HepG2 (cell line): ENCODE measurements around the gene GTF2H3. TPM values are rescaled to one million over a fixed set of nuclear protein-coding genes. Genes with fewer than 3 reads are reported as not detected.

Source experiments
- ATAC-seq: fragments of 200-7000 bp; cut with Tn5 transposase; 3 replicates; pipeline ENCODE4 v1.9.1; 2020; ENCODE audit warnings: mild to moderate bottlenecking, moderate library complexity
- BruUV-seq: library from RNA; stranded (reverse); fragments of 400-500 nt; replicated peaks from 2 replicates; lab custom pipeline; 2021; lab: Mats Ljungman, UMichigan
- CTCF ChIA-PET: fragments of 300-600 bp; formaldehyde crosslinking; extraction: SDS; loops from one replicate; lab custom pipeline; 2021; ENCODE audit warnings: low total read pairs, inconsistent platforms, low intra/inter-chr PET ratio; lab: Yijun Ruan, JAX
- POLR2A ChIA-PET: fragments of 350-600 bp; sonication (Branson Sonifier 250); formaldehyde crosslinking; loops from one replicate; lab custom pipeline; 2020; ENCODE audit warnings: antibody characterized with exemption, inconsistent platforms; lab: Yijun Ruan, JAX
- DNase-seq: peaks from one replicate; pipeline ENCODE4 v3.0.0-alpha.2; 2015; ENCODE audit warnings: low spot score
- FAIRE-seq: peaks from 3 replicates; lab custom pipeline; 2011; peaks lifted over from hg19 to GRCh38; lab: Jason Lieb, UNC
- H2AFZ ChIP-seq: one replicate; pipeline ENCODE4 v1.6.1; 2011; ENCODE audit warnings: low read length, inconsistent platforms
- H3K27ac ChIP-seq: fragments of 300-600 bp; 3 replicates; pipeline ENCODE4 v1.8.0; 2011; ENCODE audit warnings: mixed run types, mild to moderate bottlenecking, mixed read lengths, low read length, inconsistent platforms; ENCODE audit not compliant: insufficient read depth; ENCODE audit errors: extremely low read length
- H3K27me3 ChIP-seq, 2 experiments: fragments of 200-600 bp in 1 of 2; 2 replicates in 1 of 2; 3 replicates in 1 of 2; pipeline versions ENCODE4 v1.6.0 to v1.8.0; 2011; ENCODE audit warnings: low read length in 2 of 2, mild to moderate bottlenecking in 2 of 2, moderate library complexity in 2 of 2, inconsistent platforms in 1 of 2; ENCODE audit not compliant: insufficient read depth in 2 of 2, control insufficient read depth in 1 of 2
- H3K36me3 ChIP-seq, 2 experiments: fragments of 200-600 bp in 1 of 2; replicated peaks in 1 of 2; 2 replicates in 1 of 2; 3 replicates in 1 of 2; pipeline versions ENCODE4 v1.5.1 to v1.8.0; 2011; ENCODE audit warnings: low read length in 2 of 2, inconsistent platforms in 1 of 2; ENCODE audit not compliant: insufficient read depth in 2 of 2, control insufficient read depth in 1 of 2
- H3K4me1 ChIP-seq: 2 replicates; pipeline ENCODE4 v1.5.1; 2012; ENCODE audit warnings: low read length, inconsistent platforms; ENCODE audit not compliant: insufficient read depth
- H3K4me2 ChIP-seq: 2 replicates; pipeline ENCODE4 v1.6.0; 2011; ENCODE audit warnings: low read depth, low read length, inconsistent platforms
- H3K4me3 ChIP-seq, 3 experiments: fragments of 200-600 bp in 1 of 3; sonication (generic), shearing (Covaris generic) in 1 of 3; replicated peaks in 1 of 3; 2 replicates each; pipeline ENCODE4 v1.5.1; 2011 to 2016; ENCODE audit warnings: low read length in 3 of 3, inconsistent platforms in 2 of 3, low read depth in 2 of 3, mild to moderate bottlenecking in 2 of 3, control low read depth in 1 of 3, mixed read lengths in 1 of 3; ENCODE audit not compliant: insufficient read depth in 1 of 3
- H3K79me2 ChIP-seq: one replicate; pipeline ENCODE4 v1.6.1; 2011; ENCODE audit warnings: low read length, inconsistent platforms; ENCODE audit not compliant: insufficient read depth
- H3K9ac ChIP-seq: 2 replicates; pipeline ENCODE4 v1.6.0; 2011; ENCODE audit warnings: mild to moderate bottlenecking, low read depth, low read length, inconsistent platforms; ENCODE audit not compliant: insufficient read depth
- H3K9me3 ChIP-seq: 2 replicates; pipeline ENCODE4 v1.5.1; 2012; ENCODE audit warnings: mild to moderate bottlenecking, low read length
- H4K20me1 ChIP-seq: 2 replicates; pipeline ENCODE4 v1.6.0; 2011; ENCODE audit warnings: inconsistent platforms, mild to moderate bottlenecking, low read length, moderate library complexity; ENCODE audit not compliant: insufficient read depth
- EEA1 ChIP-seq: sonication (generic); formaldehyde crosslinking; IDR thresholded peaks from 2 replicates; pipeline ENCODE4 v1.5.1; 2020; ENCODE audit warnings: mild to moderate bottlenecking, missing genetic modification reagents, borderline replicate concordance
- FOXA1 ChIP-seq, 2 experiments: fragments of 450-650 bp in 1 of 2; sonication (generic) in 1 of 2; formaldehyde crosslinking in 1 of 2; IDR thresholded peaks; 2 replicates each; pipeline versions ENCODE4 v1.4.0 to v1.6.1; 2016 to 2020; ENCODE audit warnings: missing genetic modification reagents in 1 of 2
- HMG20A ChIP-seq: IDR thresholded peaks from 2 replicates; pipeline ENCODE4 v1.6.1; 2016; ENCODE audit warnings: borderline replicate concordance
- HNF4A ChIP-seq: sonication (generic); formaldehyde crosslinking; IDR thresholded peaks from 2 replicates; pipeline ENCODE4 v1.4.0; 2020; ENCODE audit warnings: missing genetic modification reagents
- HNRNPL ChIP-seq: fragments of 200-400 bp; formaldehyde crosslinking; IDR thresholded peaks from 2 replicates; pipeline ENCODE4 v1.6.1; 2017; ENCODE audit warnings: mild to moderate bottlenecking, low read depth, low read length
- HOXA9 ChIP-seq: sonication (generic); formaldehyde crosslinking; IDR thresholded peaks from 2 replicates; pipeline ENCODE4 v1.8.1; 2022; ENCODE audit warnings: missing genetic modification reagents, mild to moderate bottlenecking, moderate library complexity, borderline replicate concordance
- MED8 ChIP-seq: sonication (generic); formaldehyde crosslinking; IDR thresholded peaks from 2 replicates; pipeline ENCODE4 v1.8.1; 2023; ENCODE audit warnings: mild to moderate bottlenecking, missing genetic modification reagents; ENCODE audit not compliant: insufficient replicate concordance
- SOX5 ChIP-seq: IDR thresholded peaks from 2 replicates; pipeline ENCODE4 v1.6.1; 2016; ENCODE audit warnings: borderline replicate concordance
- ZNF10 ChIP-seq: sonication (generic); formaldehyde crosslinking; IDR thresholded peaks from 2 replicates; pipeline ENCODE4 v1.4.0; 2020; ENCODE audit warnings: mild to moderate bottlenecking, low read depth, missing genetic modification reagents, borderline replicate concordance
- ZNF234 ChIP-seq: sonication (generic); formaldehyde crosslinking; conservative IDR thresholded peaks from 2 replicates; pipeline ENCODE4 v1.5.1; 2020; ENCODE audit warnings: mild to moderate bottlenecking, missing genetic modification reagents
- ZNF788 ChIP-seq: sonication (generic); formaldehyde crosslinking; IDR thresholded peaks from 2 replicates; pipeline ENCODE4 v1.5.0; 2020; ENCODE audit warnings: mild to moderate bottlenecking, missing genetic modification reagents, borderline replicate concordance
- ZNF841 ChIP-seq: sonication (generic); formaldehyde crosslinking; IDR thresholded peaks from 2 replicates; pipeline ENCODE4 v1.8.1; 2023; ENCODE audit warnings: missing genetic modification reagents, borderline replicate concordance
- WGBS: methylation state at CpG from one replicate; pipeline ENCODE4 v1.1.6; 2017; ENCODE audit warnings: low lambda C conversion rate; 5-methylcytosine and 5-hydroxymethylcytosine counted together
- in situ Hi-C: cut with HindIII; loops from 2 replicates; pipeline ENCODE4 v1.10.0; 2017; ENCODE audit warnings: low pct_unique_long_range_greater_than_20kb; ENCODE audit not compliant: extremely low pct_ligation_motif_present
- intact Hi-C: fragments of 100-400 bp; cut with micrococcal nuclease; formaldehyde crosslinking; loops from one replicate; pipeline ENCODE4 v1.10.0; 2022; ENCODE audit not compliant: unreplicated experiment
- polyA plus RNA-seq, 8 experiments: library from polyadenylated mRNA; depleted of rRNA in 3 of 8; stranded (reverse) in 7 of 8; unstranded in 1 of 8; fragments of >200 nt; fragmentation: Illumina TruSeq in 4 of 8; extraction: Trizol in 4 of 8; gene quantifications; 2 replicates each; pipeline versions ENCODE4 v1.2.1 to v1.2.3, GENCODE V29; 2011 to 2016; ENCODE audit warnings: low read depth in 4 of 8, missing spikeins in 1 of 8, mixed read lengths in 1 of 8; ENCODE audit not compliant: insufficient read depth in 1 of 8
- total RNA-seq, 5 experiments: library from RNA; depleted of rRNA; stranded (reverse); fragments of >200 nt; fragmentation: Illumina TruSeq; extraction: Trizol; gene quantifications; 2 replicates each; pipeline ENCODE4 v1.2.3, GENCODE V29; 2016; ENCODE audit warnings: low read depth in 1 of 5
- TF ChIP-seq, protein P1 (sequence below): sonication (generic); formaldehyde crosslinking; IDR thresholded peaks from 2 replicates; pipeline ENCODE4 v1.9.0; 2022; ENCODE audit warnings: missing genetic modification reagents, mild to moderate bottlenecking, borderline replicate concordance
- TF ChIP-seq, protein P2 (sequence below): conservative IDR thresholded peaks from 2 replicates; pipeline ENCODE4 v1.6.1; 2018; ENCODE audit warnings: missing genetic modification reagents
- TF ChIP-seq, protein P3 (sequence below): sonication (generic); formaldehyde crosslinking; IDR thresholded peaks from 2 replicates; pipeline ENCODE4 v1.4.0; 2020; ENCODE audit warnings: missing genetic modification reagents
- TF ChIP-seq, protein P4 (sequence below): sonication (generic); formaldehyde crosslinking; IDR thresholded peaks from 2 replicates; pipeline ENCODE4 v1.5.0; 2020; ENCODE audit warnings: missing genetic modification reagents
- TF ChIP-seq, protein P5 (sequence below): sonication (generic); formaldehyde crosslinking; IDR thresholded peaks from 2 replicates; pipeline ENCODE4 v1.4.0; 2020; ENCODE audit warnings: low read depth, mild to moderate bottlenecking, missing genetic modification reagents

Gene GTF2H3
- total and polyA plus RNA-seq, 2 of the 13 experiments (the other 11 are each of a cell fraction or from before 2014, with no cell fraction given): 35.8 to 58.8 TPM

DNA sequence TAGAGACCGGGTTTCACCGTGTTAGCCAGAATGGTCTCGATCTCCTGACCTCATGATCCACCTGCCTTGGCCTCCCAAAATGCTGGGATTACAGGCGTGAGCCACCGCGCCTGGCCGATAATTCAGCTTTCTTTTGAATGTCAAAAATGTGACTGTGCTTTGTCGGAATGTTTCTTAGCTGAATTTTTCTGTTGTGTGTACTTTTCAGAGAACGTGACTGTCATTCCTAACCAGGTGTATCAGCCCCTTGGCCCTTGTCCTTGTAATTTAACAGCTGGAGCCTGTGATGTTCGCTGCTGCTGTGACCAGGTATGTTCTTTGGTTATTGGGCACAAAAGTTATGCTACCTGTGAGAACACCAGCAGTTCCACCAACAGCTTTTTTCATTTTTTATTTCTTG is 45.4 kb downstream of the GTF2H3 start:
- FAIRE-seq: no peak
- Histone ChIP-seq H2AFZ (no peak overlapping the region), H3K4me2 (no peak overlapping the region), H3K79me2 (no peaks in the 10 kb centered on the region), H3K27ac (no peak overlapping the region), H3K36me3 (peaks cover 5% of the 10 kb centered on the region in 2 experiments; a peak in 1 of 5 replicates), H3K9ac (no peak overlapping the region), H3K4me1 (no peaks in the 10 kb centered on the region), H4K20me1 (no peaks in the 10 kb centered on the region), H3K4me3 (no peak overlapping the region), H3K27me3 (no peaks in the 10 kb centered on the region), H3K9me3 (no peaks in the 10 kb centered on the region)
- BruUV-seq: no TSS peak
- ChIA-PET POLR2A (interaction anchor here (1.1 kb wide), 1 partner anchor 33 kb away, joined by 4 read pairs; the partner anchor contains the start of gene ATP6V0A2), CTCF (no interaction called here)
- no peak for DNase-seq
- no peak for ATAC-seq
- 100% methylated on average over 10 of the region's 10 CpGs for WGBS
- in situ Hi-C loops (no loop called here), intact Hi-C loops (no loop called here)
- TF ChIP-seq ZNF788 (no peak), HOXA9 (CRISPR knock-in tag) (no peak), ZNF10 (CRISPR knock-in tag) (no peak), FOXA1 (IDR thresholded peaks at IDR 0.05) (no peak), FOXA1 (CRISPR knock-in tag; IDR thresholded peaks at IDR 0.05) (no peak), HNF4A (CRISPR knock-in tag) (no peak), ZNF841 (CRISPR knock-in tag) (no peak), MED8 (CRISPR knock-in tag) (no peak), HMG20A (CRISPR knock-in tag) (no peak), EEA1 (CRISPR knock-in tag) (no peak), SOX5 (CRISPR knock-in tag) (no peak), HNRNPL (no peak), ZNF234 (CRISPR knock-in tag) (no peak)
- TF ChIP-seq, protein P1, sequence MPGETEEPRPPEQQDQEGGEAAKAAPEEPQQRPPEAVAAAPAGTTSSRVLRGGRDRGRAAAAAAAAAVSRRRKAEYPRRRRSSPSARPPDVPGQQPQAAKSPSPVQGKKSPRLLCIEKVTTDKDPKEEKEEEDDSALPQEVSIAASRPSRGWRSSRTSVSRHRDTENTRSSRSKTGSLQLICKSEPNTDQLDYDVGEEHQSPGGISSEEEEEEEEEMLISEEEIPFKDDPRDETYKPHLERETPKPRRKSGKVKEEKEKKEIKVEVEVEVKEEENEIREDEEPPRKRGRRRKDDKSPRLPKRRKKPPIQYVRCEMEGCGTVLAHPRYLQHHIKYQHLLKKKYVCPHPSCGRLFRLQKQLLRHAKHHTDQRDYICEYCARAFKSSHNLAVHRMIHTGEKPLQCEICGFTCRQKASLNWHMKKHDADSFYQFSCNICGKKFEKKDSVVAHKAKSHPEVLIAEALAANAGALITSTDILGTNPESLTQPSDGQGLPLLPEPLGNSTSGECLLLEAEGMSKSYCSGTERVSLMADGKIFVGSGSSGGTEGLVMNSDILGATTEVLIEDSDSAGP (CRISPR knock-in tag): no peak
- TF ChIP-seq, protein P2, sequence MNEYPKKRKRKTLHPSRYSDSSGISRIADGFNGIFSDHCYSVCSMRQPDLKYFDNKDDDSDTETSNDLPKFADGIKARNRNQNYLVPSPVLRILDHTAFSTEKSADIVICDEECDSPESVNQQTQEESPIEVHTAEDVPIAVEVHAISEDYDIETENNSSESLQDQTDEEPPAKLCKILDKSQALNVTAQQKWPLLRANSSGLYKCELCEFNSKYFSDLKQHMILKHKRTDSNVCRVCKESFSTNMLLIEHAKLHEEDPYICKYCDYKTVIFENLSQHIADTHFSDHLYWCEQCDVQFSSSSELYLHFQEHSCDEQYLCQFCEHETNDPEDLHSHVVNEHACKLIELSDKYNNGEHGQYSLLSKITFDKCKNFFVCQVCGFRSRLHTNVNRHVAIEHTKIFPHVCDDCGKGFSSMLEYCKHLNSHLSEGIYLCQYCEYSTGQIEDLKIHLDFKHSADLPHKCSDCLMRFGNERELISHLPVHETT: no peak
- TF ChIP-seq, protein P3, sequence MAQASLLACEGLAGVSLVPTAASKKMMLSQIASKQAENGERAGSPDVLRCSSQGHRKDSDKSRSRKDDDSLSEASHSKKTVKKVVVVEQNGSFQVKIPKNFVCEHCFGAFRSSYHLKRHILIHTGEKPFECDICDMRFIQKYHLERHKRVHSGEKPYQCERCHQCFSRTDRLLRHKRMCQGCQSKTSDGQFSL: no peak
- TF ChIP-seq, protein P4, sequence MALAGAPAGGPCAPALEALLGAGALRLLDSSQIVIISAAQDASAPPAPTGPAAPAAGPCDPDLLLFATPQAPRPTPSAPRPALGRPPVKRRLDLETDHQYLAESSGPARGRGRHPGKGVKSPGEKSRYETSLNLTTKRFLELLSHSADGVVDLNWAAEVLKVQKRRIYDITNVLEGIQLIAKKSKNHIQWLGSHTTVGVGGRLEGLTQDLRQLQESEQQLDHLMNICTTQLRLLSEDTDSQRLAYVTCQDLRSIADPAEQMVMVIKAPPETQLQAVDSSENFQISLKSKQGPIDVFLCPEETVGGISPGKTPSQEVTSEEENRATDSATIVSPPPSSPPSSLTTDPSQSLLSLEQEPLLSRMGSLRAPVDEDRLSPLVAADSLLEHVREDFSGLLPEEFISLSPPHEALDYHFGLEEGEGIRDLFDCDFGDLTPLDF (CRISPR knock-in tag): no peak
- TF ChIP-seq, protein P5, sequence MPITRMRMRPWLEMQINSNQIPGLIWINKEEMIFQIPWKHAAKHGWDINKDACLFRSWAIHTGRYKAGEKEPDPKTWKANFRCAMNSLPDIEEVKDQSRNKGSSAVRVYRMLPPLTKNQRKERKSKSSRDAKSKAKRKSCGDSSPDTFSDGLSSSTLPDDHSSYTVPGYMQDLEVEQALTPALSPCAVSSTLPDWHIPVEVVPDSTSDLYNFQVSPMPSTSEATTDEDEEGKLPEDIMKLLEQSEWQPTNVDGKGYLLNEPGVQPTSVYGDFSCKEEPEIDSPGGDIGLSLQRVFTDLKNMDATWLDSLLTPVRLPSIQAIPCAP (CRISPR knock-in tag): no peak
- TF ChIP-seq, all 625 proteins: peak for 0
